Measurements from ENCODE around the gene INPP5K.
"Not testable (repeated sequence)": the region's sequence is repeated elsewhere in the genome, so short reads cannot be mapped to it uniquely, and the experiment has no call there.

Gene INPP5K

DNA sequence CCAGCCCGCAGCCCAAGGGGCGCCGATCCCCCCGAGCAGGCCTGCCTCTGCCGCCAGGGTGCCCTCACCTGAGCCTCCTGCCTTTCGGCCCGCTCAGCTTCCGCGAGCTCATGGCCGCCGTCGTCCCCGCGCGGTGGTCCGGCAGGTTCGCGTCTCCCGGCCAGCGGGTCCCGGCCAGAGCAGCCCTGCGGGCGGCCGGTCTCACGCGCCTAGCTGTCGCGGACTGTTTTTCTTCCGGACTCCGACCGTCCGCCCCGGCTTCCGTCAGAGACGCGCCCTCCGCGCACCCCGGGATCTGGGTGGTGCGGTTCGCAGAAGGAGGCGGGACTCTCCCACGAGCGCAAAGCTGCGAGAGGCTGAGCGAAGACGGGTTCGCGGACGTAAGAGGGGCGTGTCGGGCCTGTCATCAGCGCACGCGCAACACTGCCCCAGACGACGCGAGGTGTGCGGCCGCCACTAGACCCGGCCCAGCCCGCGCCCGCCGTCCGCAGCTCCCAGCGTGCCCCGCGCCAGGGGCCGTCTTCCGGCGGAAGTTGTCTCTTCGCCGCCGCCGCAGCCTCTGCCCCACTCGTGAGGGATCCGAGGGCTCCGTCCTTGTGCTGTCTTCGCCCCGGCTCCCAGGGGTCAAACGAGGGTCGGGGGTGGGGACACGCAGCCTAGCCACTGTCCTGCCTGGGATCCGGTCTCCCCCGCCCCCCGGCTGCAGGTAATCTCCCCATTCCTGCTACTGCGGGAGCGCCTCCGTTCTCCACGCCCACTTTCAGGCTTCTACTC is at the start of gene INPP5K:
INPP5K (minus strand) TSS at position 225 of the 774 bp plus-strand sequence; CDS start at position 112, 113 bp downstream.
- in situ Hi-C loops (cut with HindIII; ENCODE audit: low sequenced_read_pairs), result no loop called here

DNA sequence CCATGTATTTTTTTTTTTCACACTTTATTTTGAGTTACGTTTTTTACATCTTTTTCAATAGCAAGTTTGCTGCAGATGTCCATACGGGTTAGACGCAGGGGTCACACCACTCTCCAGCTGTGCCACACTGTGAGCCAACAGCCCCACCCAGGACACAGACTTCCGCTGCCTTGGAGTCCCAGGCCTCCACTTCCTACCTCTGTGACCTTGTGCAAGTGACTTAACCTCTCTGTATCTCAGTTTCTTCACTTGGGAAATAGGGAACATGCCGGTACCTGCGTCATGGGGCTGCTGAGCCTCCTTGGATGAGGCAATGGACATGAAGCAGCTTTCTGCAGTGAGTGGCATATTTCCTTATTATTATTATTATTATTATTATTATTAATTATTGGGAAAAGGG is 49.5 kb upstream of the INPP5K start:
- TF ChIP-seq, protein P1, sequence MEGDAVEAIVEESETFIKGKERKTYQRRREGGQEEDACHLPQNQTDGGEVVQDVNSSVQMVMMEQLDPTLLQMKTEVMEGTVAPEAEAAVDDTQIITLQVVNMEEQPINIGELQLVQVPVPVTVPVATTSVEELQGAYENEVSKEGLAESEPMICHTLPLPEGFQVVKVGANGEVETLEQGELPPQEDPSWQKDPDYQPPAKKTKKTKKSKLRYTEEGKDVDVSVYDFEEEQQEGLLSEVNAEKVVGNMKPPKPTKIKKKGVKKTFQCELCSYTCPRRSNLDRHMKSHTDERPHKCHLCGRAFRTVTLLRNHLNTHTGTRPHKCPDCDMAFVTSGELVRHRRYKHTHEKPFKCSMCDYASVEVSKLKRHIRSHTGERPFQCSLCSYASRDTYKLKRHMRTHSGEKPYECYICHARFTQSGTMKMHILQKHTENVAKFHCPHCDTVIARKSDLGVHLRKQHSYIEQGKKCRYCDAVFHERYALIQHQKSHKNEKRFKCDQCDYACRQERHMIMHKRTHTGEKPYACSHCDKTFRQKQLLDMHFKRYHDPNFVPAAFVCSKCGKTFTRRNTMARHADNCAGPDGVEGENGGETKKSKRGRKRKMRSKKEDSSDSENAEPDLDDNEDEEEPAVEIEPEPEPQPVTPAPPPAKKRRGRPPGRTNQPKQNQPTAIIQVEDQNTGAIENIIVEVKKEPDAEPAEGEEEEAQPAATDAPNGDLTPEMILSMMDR (IDR thresholded peaks at IDR 0.05; ENCODE audit: low read depth, low read length), result no peak
- DNase-seq (ENCODE audit: low read depth, low spot score), result no peak
- no peak overlapping the region for H3K4me3 ChIP-seq (ENCODE audit: low read depth, low read length)
- in situ Hi-C loops (cut with HindIII; ENCODE audit: low sequenced_read_pairs), result no loop called here

More for the DNA sequence above, at the start of gene INPP5K:
- H3K4me3 ChIP-seq (ENCODE audit: low read depth, low read length), result peak within 1 kb of the TSS; percentile 99
- peak; percentile 98 for DNase-seq (ENCODE audit: low read depth, low spot score)
- TF ChIP-seq, protein P1 (IDR thresholded peaks at IDR 0.05; ENCODE audit: low read depth, low read length), result no peak

DNA sequence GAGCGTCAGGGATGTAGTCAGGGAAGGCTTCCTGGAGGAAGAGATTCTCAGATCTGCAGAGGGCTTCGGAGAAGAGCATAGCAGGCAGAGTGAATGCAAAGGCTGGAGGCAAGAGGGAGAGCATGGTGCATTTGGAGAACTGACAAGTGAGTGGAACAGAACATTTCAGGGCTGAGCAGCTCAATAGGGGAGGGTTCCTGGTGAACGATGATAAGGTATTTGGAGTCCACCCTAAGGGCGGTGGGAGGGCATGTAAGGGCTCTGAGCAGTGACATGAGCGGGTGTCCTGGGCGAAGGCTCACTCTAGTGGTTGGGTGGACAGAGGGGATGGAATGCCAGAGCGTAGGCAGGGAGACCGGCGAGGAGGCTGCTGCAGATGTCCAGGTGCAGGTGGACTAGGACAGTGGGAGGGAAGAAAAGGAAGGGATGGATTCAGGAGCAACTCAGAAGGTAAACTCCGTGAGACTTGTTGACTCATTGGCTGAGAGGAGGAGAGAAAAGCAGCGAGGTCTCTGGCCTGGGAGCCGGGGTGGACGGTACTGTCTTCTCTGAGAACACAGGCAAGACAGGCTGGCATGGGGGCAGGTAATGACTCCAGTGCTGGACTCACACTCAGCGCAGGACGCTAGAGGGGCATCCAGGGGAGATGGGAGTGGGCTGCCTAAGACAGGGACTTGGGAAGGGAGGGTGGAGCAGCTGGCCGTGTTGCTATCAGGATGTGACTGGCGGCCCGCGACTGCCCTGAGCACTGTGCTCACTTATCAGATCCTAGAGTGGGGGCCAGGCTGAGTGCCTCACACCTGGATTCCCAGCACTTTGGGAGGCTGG is 47.6 kb upstream of the INPP5K start:
- no peak for DNase-seq (ENCODE audit: low read depth, low spot score)
- TF ChIP-seq, protein P1 (IDR thresholded peaks at IDR 0.05; ENCODE audit: low read depth, low read length), result no peak
- no peak overlapping the region for H3K4me3 ChIP-seq (ENCODE audit: low read depth, low read length)
- in situ Hi-C loops (cut with HindIII; ENCODE audit: low sequenced_read_pairs), result no loop called here

DNA sequence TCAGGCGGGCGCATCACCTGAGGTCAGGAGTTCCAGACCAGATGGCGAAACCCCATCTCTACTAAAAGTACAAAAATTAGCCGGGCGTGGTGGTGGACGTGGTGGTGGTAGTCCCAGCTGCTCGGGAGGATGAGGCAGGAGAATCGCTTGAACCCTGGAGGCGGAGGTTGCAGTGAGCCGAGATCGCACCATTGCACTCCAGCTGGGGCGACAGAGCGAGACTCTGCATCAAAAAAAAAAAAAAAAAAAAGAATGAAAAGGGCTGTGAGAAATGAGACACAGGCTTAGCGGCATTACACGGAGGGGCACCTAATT is 47.0 kb upstream of the INPP5K start:
- H3K4me3 ChIP-seq (ENCODE audit: low read depth, low read length); in situ Hi-C loops (cut with HindIII; ENCODE audit: low sequenced_read_pairs); DNase-seq (ENCODE audit: low read depth, low spot score): not testable (repeated sequence)

DNA sequence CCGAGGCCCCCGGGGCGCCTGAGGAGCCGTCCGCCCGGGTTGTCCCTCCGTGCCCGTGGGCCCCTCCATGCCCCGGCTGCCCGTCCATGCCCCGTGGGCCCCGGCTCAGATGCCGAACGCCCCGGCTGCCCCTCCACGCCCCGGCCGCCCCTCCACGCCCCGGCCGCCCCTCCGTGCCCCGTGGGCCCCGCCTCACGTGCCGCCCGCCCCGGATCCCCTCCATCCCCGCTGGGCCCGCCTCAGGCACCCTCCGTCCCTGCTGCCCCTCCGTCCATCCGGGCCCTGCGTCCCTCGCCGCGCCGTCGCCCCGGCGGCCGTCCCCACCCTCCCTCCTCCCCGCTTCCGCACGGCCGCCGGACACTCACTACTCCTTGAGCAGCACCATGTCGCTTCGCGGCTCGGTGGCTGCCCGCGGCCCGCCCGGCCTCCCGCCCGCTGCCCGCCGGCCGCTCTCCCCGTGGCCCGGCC is 45.8 kb upstream of the INPP5K start:
- in situ Hi-C loops (cut with HindIII; ENCODE audit: low sequenced_read_pairs), result no loop called here
- H3K4me3 ChIP-seq (ENCODE audit: low read depth, low read length), result peak overlapping the region; percentile 51
- DNase-seq (ENCODE audit: low read depth, low spot score), result peak; percentile 28
- TF ChIP-seq, protein P1 (IDR thresholded peaks at IDR 0.05; ENCODE audit: low read depth, low read length), result no peak

DNA sequence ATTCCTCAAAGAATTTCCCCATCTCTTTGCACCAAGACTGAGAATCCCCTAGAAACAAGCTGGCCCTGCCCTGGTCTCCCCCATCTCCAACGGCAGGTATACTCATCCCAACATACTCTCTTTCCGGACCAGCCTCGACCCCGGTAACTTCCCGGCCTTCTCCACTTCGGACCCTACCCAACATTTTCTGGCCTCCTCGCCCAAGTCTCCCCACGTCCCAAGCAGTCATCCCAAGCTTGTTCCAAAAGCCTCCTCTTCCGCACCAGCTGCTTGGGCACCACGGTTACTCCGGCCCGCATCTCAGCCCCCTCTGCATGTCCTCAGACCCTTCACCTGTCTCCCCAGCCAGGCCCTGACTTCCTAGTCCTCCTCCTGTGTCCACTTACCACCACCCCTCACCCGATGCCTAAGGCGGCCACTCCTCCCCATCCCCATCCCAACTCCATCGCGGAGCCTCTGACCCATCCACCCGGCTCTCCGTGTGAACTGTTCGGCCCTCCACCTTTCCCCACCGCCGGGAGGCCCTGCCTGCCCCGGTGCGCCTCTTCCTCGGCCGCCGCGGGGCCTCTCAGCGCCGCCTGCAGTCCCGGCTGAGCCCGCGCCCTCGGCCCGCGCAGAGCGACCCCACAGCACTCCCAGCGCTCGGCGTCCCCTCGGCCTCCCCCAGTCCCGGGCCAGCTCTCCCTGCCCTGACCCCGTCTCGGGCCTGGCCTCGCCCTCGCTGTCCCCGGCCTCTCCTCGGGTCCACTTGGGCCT is 45.2 kb upstream of the INPP5K start:
- in situ Hi-C loops (cut with HindIII; ENCODE audit: low sequenced_read_pairs), result no loop called here
- TF ChIP-seq, protein P1 (IDR thresholded peaks at IDR 0.05; ENCODE audit: low read depth, low read length), result peak; percentile 17
- peak overlapping the region; percentile 51 for H3K4me3 ChIP-seq (ENCODE audit: low read depth, low read length)
- DNase-seq (ENCODE audit: low read depth, low spot score), result no peak

All from astrocyte of the spinal cord (primary cell).